Measurements from ENCODE around the gene GFOD1.

GFOD1 gene

DNA sequence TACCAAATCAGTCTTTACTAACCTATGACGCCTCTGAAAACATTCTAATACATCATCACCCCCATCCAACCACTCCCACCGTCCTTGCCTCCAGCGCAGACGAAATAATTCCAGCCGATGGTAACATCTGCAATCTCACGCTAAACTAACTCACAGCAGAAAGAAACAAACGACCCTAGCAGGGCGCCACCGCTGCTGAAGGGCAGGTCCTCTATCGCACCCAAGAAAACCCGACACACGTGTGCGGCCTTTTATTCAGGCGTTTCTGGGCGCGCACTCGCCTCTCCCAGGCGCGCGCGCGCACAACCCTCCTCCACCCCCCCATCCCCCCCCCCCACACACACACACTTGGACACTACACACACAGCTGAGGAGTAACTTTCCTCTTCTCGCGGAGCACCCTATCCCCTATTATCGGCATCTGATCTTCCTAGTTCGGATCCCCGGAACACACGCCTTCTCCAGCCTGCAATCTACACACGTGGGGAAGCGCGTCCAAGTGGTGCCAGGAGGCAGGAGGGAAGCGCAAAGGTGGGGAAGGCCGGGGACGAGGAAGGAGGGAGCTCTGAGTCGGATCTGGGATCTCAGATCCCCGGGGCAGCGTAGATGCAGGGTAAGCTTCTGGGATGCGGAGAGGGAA is 1.4 kb downstream of the GFOD1 start:
- peak; percentile 29 for DNase-seq

DNA sequence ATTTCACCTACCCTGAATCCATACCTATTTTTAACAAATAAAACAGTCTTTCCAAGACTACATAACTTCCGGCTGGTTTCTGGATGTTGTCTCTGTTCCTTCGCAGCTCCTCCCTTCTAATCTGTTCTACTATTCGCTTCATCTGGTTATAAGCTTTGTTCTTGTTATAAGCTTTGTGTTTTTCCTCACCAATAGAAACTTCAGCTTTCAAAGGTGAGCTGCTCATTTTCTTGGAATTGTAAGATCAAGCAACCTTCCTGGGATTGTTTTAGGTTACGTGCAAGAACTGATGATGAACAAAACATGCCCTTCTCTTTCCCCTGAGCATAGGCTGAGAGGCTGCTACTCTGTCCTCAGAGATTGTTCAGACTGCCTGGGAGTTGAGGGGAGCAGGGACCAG is 2.1 kb downstream of the GFOD1 start:
- no peak for DNase-seq

- DNase-seq: no peak
Measured at GRCh38 chr6:13484827-13485226, 2.6 kb downstream of the GFOD1 start.

DNA sequence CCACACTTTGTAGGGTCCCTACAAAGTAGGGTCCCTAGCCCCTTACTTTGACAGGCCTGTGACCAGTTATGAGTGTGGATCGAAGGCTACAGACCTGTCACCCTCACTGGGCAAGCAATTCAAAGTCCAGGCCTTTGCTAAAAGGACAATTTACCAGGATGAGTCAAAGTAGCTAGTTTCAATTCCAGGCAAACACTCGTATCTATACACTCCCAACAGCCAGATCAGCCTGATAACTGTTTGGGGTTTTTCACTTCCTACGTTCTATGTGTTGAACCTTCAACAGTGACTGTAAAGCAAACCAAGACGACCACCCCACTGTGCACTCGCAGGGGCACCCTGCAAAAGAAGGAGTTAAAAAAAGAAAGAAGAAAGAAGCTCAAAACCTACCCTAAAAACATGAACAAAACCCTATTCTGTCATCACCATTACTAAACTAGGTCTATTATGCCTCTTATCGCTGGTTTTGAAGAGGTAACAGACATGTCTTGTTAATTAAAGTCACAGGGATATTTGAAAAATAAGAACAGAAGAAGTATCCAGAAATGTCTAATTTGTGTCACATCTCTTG is 3.2 kb downstream of the GFOD1 start:
- DNase-seq: no peak

DNA sequence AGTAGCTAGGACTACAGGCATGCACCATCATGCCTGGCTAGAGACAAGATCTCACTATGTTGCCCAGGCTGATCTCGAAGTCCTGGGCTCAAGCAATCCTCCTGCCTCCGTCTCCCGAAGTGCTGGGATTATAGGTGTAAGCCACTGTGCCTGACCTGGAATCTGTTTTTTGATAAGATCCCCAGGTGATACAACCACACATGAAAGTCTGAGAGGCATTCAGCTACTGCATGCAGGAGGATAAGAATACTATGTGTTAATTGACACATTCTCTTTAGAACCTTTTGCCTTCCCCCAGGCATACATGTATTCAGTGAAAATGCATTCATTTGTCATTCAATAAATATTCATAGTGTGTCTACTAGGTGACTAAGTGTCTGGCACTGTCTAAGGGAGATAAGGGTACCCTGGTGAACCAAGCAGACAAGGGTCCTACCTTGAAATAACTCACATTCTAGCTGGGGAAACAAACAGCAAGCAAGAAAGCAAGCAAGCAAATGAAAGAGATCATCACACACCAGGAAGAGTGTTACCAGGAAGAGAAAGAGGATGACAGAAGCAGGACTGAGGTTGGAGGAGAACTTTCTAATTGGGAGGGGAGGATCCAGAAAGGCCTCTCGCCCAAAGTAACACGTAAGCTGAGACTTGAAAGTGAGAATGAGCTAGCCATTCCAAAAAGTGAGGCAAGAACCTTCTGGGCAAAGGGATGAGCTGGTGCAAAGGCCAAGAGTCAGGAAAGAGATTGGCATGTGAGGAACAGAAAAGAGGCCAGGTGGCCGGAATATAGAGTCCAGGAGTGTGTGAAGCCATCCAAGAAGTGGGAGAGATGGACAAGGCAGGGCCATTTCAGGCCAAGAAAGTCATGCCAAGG is 6.5 kb downstream of the GFOD1 start:
- no peak for DNase-seq

- no peak for DNase-seq
Measured at GRCh38 chr6:13479971-13480434, 7.4 kb downstream of the GFOD1 start.

DNA sequence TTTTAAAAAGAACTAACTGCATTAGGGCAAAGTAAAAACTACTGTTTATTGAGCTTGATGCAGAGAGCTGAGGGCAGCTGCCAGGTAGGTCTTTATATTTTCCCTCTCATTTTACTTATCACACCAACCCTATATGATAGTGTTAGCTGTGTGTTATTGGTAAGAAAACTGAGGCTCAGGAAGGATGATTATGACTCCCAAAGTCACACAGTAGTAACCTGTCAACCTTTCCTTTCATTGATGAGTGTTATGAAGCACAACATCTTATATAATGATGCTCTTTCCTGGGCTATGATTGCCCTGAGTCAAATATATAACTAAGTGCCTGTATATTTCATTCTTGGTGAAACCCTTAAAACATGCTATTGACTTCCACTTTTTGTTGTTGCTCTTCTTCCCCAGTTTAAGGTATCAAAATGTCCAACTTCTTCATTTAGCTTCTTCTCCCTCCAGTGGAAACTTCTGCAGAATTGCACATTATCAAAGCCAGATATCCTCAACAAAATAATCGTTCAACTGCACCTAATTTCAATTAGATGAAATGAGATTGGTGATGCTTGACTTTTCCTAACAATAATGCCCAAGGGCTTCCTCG is 8.1 kb downstream of the GFOD1 start:
- no peak for DNase-seq

DNA sequence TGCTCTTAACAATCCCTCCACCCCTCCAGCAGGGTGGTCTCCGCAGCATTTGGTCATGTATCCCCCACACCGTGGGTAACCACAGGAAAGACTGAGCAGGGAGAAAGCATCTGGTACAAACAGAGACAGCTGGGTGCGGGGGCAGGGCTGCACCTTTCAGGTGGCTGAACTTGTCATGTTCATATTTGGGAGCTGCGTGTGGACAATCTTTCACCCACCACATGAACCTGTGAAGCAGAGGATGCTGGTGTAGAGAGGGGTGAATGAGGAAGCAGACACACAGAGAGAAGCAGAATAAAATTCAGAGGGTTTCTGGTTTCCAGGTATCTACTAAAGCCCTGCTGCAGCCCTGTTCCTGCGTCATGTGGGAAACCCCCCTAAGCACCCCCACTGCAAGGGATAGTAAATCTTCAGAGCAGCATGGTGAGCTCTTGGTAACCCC is 8.9 kb downstream of the GFOD1 start:
- no peak for DNase-seq

GRCh38 chr6:13474787-13475186 is 12.6 kb downstream of the GFOD1 start:
- no peak for DNase-seq

DNA sequence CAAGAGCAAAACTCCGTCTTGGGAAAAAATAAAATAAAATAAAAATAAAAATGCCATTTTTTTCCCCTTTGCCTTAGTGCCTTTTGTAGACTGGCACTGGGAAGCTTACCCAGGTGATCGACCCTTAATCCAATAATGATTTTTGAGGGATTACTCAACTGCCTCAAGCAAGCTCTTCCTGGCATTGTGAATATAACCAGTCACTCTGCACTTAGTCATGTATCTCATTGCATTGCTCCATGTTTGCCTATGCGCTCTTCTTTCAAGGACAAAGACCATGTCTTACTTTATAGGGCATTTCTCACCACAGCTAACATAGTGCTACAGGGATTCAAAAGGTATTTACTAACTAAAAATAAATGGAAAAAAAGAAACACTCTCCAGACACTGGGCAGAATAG is 13.0 kb downstream of the GFOD1 start:
- no peak for DNase-seq

DNA sequence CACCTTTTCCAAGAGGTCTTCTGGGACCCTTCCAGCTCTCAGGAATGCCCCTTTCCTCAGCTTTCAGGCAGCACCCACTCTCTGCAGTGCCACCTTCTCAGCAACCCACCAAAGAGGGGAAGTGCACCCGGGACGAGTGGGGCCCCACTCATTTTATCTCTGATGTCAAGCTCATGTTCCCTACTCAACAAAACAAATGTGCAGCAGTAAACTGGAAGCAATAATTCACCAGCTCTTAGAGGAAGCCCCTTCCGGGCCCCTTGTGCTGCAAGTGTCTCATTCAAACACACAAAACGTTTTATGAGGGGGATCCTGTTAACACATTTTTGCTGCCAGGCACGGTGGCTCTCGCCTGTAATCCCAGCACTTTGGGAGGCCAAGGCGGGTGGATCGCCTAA is 13.6 kb downstream of the GFOD1 start:
- DNase-seq: no peak

DNA sequence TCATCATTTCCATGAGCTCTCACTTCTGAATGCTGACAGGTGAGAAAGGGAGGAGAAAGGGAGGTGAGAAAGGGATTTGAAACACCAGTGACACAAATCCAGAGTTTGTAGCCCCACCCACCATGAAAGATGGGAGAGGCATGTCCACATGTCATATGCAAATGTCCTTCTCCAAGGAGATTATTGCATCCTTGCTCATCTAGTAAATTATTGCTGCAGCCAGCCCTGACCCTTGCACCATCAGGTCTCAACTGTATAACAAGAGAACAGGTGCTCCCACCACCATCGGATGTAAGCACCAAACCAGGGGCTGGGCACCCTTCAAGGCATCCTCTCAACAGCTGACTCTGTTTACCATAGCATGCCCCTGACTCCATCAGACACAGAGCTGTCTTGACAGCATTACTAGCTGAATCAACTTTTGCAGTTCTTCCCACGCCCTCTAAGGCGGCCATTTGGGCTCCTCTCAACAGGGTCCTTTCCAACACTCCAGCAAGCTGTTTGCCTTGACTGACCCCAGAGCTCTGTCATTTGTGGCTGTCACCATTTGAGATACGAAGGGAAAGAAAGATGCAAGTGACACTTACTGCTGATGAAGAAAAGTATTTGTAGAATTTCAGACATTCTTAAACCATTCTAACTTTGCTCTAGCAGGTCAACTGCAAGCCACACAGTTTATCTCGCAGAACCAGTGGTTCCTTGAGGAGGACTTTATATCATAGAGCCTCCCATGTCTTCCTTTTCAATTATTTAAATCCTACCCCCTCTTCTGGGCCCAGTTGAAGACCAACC is 14.2 kb downstream of the GFOD1 start:
- DNase-seq: no peak

DNA sequence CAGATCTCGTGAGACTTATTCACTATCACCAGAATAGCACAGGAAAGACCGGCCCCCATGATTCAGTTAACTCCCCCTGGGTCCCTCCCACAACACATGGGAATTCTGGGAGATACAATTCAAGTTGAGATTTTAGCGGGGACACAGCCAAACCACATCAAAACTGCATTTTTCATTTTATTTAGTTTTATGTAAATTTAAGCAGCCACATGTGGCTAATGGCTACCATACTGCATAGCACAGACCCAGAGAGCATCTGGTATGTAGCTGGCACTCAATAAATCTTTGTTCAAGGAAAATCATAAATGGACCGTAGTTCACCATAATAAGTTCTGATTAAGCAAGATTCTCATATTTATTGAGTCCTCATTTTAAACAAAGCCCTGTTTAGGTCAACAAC is 15.3 kb downstream of the GFOD1 start:
- no peak for DNase-seq

- no peak for DNase-seq
Measured at GRCh38 chr6:13471184-13471583, 16.2 kb downstream of the GFOD1 start.

GRCh38 chr6:13470238-13471140 is 16.9 kb downstream of the GFOD1 start:
- no peak for DNase-seq

DNA sequence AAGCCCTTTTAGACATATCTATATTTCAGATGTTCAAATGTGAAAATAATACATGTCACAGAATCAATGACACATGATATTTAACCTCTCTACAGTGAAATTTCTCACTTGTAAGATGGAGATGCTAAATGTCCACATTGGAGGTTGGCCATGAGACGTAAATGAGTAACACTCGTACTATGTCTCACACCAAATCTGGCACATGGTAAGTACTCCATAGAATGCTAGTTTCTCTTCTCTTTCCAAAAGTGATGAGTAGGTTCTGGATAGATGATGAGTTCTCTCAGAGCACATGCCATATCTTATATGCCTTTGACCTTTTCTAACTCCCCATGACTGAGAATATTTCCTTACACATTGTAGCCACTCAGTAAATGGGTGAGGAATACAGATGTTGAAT is 17.7 kb downstream of the GFOD1 start:
- DNase-seq: no peak

DNA sequence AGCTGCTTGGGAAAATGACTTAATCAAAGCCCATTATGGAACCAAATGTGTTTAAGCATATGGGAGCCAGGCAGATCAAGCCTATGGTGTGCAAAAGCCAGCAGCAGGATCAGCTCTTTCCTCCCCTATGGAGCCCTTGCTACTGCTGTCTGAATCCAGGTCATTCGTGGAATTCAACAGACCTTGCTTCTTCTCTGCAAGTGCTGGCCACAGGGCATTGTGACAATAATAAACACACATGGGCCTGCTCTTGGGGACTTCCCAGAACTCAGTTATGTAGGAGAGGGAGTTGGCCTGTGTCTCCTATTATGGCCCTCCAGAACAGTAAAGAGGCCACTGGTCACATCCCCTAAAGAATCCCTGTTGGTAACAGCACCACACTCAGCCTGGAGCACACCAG is 18.6 kb downstream of the GFOD1 start:
- DNase-seq: no peak

DNA sequence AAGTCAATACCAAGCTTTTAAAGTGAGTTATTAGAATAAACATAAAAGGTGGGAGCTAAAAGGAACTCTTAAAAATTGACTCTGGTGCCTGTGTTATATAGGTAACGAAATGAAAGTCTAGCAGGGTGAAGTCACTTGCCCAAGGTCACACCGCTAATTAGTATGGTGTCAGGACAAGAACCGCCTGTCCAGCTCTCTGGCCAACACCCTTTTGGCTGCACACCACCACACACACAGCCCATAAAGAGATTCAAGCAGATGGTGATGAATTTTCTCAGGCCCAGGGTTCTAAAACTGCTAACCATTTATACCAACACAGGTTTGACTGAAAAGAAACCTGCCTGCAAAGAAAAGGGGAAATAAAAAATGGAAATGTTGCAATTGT is 20.2 kb downstream of the GFOD1 start:
- no peak for DNase-seq

DNA sequence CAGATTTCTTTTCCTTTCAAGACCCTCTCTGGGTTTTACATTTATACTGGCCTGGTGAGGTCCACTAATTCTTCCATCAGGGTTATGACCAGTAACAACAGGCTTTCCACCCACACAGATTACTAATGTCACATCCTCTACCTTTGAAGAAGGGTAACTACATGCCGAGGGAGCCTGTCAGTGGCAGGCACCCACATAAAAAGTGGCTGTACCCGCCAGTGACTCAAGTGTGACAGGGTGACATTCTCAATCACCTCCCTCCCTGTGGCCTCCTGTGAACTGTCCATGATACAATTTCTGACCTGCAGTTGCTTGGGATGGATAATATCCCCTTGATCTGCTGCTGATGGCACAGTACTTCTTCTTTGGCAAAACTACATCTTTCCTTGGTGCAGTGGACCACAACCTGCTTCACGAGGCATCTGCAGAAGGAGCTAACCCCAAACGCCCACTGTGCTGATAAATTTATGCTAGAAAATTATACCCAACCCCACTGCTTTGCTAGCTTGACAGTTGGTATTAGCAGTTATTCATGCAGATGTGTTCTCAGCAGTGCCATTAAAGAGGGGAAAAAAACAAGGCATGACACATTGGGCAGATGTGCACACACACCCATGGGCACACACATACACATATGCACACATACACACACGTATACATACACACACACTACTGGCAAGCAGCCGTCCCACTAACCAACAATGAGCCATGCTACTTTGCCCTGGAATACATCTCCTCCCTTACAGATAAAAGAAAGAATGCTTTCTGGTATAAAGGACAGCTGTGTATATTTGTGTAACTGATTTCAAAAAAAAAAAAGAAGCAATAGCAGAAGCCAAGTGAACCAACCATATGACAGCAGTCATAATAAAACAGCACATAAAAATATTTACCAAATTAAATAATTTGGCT is 20.8 kb downstream of the GFOD1 start:
- DNase-seq: no peak

- DNase-seq: no peak
Measured at GRCh38 chr6:13465734-13466133, 21.7 kb downstream of the GFOD1 start.

DNA sequence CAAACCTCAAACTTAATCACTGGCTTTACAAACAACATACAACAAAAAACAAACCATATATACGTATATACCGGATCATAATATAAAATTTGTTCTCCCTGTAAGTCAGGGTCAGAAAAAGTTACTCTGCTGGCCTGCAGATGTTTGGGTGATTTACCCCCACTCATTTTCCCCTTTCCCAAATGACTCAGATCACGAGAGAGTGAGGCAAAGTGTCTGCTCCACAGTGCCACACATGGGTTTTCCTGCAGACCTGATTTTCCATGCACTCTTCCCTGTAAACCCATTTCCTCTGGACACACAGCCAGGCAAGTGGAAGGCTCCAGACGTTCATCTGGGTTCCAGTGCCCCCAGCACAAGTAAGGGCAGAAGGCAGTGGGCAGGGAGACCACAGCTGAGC is 23.5 kb downstream of the GFOD1 start:
- DNase-seq: no peak
